Lung (tissue), 12 donors: Measurements from ENCODE around the gene IL9. TPM values are rescaled to one million over a fixed set of nuclear protein-coding genes. Genes with fewer than 3 reads are reported as not detected.

Source experiments
- ATAC-seq: fragments of 200-7000 bp; cut with Tn5 transposase; one replicate; pipeline ENCODE4 v1.9.1; 2020; ENCODE audit warnings: moderate number of reproducible peaks; ENCODE audit not compliant: insufficient read depth, low FRiP score
- DNase-seq, 3 donors: peaks; one replicate each; pipeline ENCODE4 v3.0.0-alpha.2; 2013 to 2017
- H3K27ac ChIP-seq, 2 donors: one replicate each; pipeline ENCODE4 v1.5.1; 2013; ENCODE audit warnings: mild to moderate bottlenecking in 2 of 2, moderate library complexity in 2 of 2, control low read depth in 1 of 2, inconsistent platforms in 1 of 2, low read depth in 1 of 2, low read length in 1 of 2
- H3K27me3 ChIP-seq, 3 donors: one replicate each; pipeline ENCODE4 v1.5.1; 2013; ENCODE audit warnings: low read length in 2 of 3; ENCODE audit not compliant: control insufficient read depth in 3 of 3, insufficient read depth in 3 of 3
- H3K36me3 ChIP-seq, 4 donors: one replicate each; pipeline ENCODE4 v1.5.1; 2013; ENCODE audit warnings: low read length in 4 of 4, mild to moderate bottlenecking in 1 of 4, moderate library complexity in 1 of 4; ENCODE audit not compliant: control insufficient read depth in 4 of 4, insufficient read depth in 4 of 4
- H3K4me1 ChIP-seq, 5 donors: one replicate each; pipeline ENCODE4 v1.5.1; 2013; ENCODE audit warnings: low read length in 5 of 5, mild to moderate bottlenecking in 2 of 5, moderate library complexity in 1 of 5; ENCODE audit not compliant: control insufficient read depth in 5 of 5, insufficient read depth in 5 of 5
- H3K4me3 ChIP-seq: one replicate; pipeline ENCODE4 v1.5.1; 2013; ENCODE audit warnings: mild to moderate bottlenecking, control low read depth, moderate library complexity
- H3K9ac ChIP-seq, 2 donors: one replicate each; pipeline ENCODE4 v1.5.1; 2013; ENCODE audit warnings: low read length in 2 of 2, control low read depth in 1 of 2; ENCODE audit not compliant: insufficient read depth in 1 of 2
- H3K9me3 ChIP-seq, 4 donors: one replicate each; pipeline ENCODE4 v1.5.1; 2013; ENCODE audit warnings: low read length in 3 of 4, mild to moderate bottlenecking in 1 of 4, moderate library complexity in 1 of 4; ENCODE audit not compliant: control insufficient read depth in 4 of 4, insufficient read depth in 3 of 4
- WGBS, 2 donors: extraction: QIAGEN DNeasy Blood & Tissue Kit; methylation state at CpG; one replicate each; pipeline ENCODE4 v1.1.7; 2013; 5-methylcytosine and 5-hydroxymethylcytosine counted together
- polyA plus RNA-seq, 2 donors: library from polyadenylated mRNA; stranded (reverse); fragments of 200-250 nt; gene quantifications; one replicate each; pipeline ENCODE4 v1.2.1, GENCODE V29; 2013
- total RNA-seq, 2 donors: library from RNA; depleted of rRNA in 1 of 2; stranded (reverse); fragments of >200 nt in 1 of 2; gene quantifications; one replicate each; pipeline ENCODE4 v1.2.1, GENCODE V29; 2014 to 2021
- TF ChIP-seq, protein P1 (sequence below): IDR thresholded peaks from 2 replicates; pipeline ENCODE4 v1.5.1; 2012; ENCODE audit warnings: mild to moderate bottlenecking; ENCODE audit errors: control extremely low read depth, extremely low read depth
- donor health status: control.
- donor health status: control.
- donor health status: Bipolar disorder and iron deficiency.
- donor health status: healthy.
- donor health status: DM: yes; HTN: yes; CAD: no.

IL9 gene
- total and polyA plus RNA-seq, 4 donors: not detected

- H3K36me3 ChIP-seq: no peaks in the 10 kb centered on the region
- WGBS, 2 donors: 80 to 81% methylated on average over 11 of the region's 11 CpGs
- no peaks in the 10 kb centered on the region for H3K9me3 ChIP-seq
- TF ChIP-seq, protein P1, sequence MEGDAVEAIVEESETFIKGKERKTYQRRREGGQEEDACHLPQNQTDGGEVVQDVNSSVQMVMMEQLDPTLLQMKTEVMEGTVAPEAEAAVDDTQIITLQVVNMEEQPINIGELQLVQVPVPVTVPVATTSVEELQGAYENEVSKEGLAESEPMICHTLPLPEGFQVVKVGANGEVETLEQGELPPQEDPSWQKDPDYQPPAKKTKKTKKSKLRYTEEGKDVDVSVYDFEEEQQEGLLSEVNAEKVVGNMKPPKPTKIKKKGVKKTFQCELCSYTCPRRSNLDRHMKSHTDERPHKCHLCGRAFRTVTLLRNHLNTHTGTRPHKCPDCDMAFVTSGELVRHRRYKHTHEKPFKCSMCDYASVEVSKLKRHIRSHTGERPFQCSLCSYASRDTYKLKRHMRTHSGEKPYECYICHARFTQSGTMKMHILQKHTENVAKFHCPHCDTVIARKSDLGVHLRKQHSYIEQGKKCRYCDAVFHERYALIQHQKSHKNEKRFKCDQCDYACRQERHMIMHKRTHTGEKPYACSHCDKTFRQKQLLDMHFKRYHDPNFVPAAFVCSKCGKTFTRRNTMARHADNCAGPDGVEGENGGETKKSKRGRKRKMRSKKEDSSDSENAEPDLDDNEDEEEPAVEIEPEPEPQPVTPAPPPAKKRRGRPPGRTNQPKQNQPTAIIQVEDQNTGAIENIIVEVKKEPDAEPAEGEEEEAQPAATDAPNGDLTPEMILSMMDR: no peak
- H3K9ac ChIP-seq: no peak overlapping the region
- ATAC-seq (no peak), DNase-seq (no peak)
- no peak overlapping the region for H3K4me3 ChIP-seq
- H3K27ac ChIP-seq: no peak overlapping the region
- no peaks in the 10 kb centered on the region for H3K4me1 ChIP-seq
- H3K27me3 ChIP-seq: peaks cover 0 to 3% (median 3%) of the 10 kb centered on the region in 3 donors
These were observed 24.2 kb downstream of the IL9 start for GRCh38 chr5:135871268-135871915.

GRCh38 chr5:135869935-135870334 lies 25.7 kb downstream of the IL9 start:
- peaks cover 0 to 6% (median 0%) of the 10 kb centered on the region in 5 donors for H3K4me1 ChIP-seq
- H3K4me3 ChIP-seq: no peak overlapping the region
- ATAC-seq (no peak), DNase-seq (no peak)
- TF ChIP-seq, protein P1: no peak
- H3K9me3 ChIP-seq: no peaks in the 10 kb centered on the region
- 63 to 75% methylated on average over 3 of the region's 3 CpGs for WGBS, 2 donors
- H3K27me3 ChIP-seq: peaks cover 0 to 3% (median 3%) of the 10 kb centered on the region in 3 donors
- H3K9ac ChIP-seq: no peak overlapping the region
- H3K27ac ChIP-seq: no peak overlapping the region
- H3K36me3 ChIP-seq: no peaks in the 10 kb centered on the region

GRCh38 chr5:135869276-135869675 lies 26.4 kb downstream of the IL9 start:
- H3K4me3 ChIP-seq: no peak overlapping the region
- peaks cover 0 to 3% (median 0%) of the 10 kb centered on the region in 3 donors for H3K27me3 ChIP-seq
- ATAC-seq (no peak), DNase-seq (no peak)
- no peak overlapping the region for H3K9ac ChIP-seq
- H3K36me3 ChIP-seq: no peaks in the 10 kb centered on the region
- peaks cover 0 to 6% (median 0%) of the 10 kb centered on the region in 5 donors for H3K4me1 ChIP-seq
- 84 to 88% methylated on average over 2 of the region's 2 CpGs for WGBS, 2 donors
- H3K27ac ChIP-seq: no peak overlapping the region
- TF ChIP-seq, protein P1: no peak
- H3K9me3 ChIP-seq: peaks cover 0 to 2% (median 0%) of the 10 kb centered on the region in 4 donors
